Measurements from ENCODE around the gene SIRT2. TPM values are rescaled to one million over a fixed set of nuclear protein-coding genes. Genes with fewer than 3 reads are reported as not detected.
"Not testable (repeated sequence)": the region's sequence is repeated elsewhere in the genome, so short reads cannot be mapped to it uniquely, and the experiment has no call there.

The SIRT2 gene
- total RNA-seq, 2 donors from 2014 or later: 41.7 to 48.1 TPM

DNA sequence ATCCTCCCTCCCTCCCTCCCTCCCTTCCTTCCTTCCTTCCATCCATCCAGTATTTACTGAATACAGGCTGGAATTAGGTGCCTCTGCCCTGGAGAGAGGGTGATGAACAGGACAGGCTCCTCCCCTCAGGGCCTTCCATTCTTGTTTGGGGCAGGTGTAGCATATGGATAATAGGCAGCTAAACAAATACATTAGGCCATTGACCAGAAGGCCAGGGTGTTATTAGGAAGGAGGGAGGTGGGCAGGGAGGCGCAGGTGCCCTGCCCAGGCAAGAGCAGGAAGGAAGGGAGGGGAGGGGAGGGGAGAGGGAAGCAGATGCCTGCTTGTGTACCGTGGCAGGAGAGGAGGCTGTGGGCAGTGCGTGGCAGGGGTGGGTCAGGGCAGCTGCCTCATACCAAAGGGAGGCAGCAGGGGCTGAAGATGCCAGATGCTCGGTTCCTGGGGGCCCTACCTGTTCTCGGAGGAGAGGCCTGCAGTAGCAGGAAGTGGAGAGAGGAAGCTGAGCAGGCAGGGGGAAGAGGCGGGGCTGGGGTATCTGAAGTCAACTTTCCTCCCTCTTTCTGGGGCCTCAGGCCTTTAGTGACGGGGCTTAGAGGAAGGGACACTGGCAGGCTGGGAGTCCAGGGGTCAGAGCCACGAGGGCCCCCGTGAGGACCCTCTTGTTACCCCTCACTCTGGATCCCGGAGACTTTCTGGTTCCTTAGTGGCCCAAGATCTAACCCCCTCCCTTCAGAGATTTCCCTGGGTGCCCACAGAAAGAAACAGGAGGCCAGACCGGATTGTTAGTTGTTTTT lies 21.4 kb downstream of the SIRT2 start, which contains the start of gene RINL:
Gene RINL, minus strand, starts transcription at position 495 of the 794 bp plus-strand sequence. CDS start 1,533 bp downstream, outside the sequence.
- intact Hi-C loops (cut with DNase I): loop anchor here in 1 of 2 donors (2.0 kb wide), 1 partner anchor 25 kb away; no protein-coding TSS in a partner anchor
- no peak for DNase-seq (ENCODE audit: low spot score)

GRCh38 chr19:38875656-38876395 lies 23.6 kb downstream of the SIRT2 start:
- intact Hi-C loops (cut with DNase I): no loop called here
- DNase-seq (ENCODE audit: low spot score): no peak

- intact Hi-C loops (cut with DNase I); DNase-seq (ENCODE audit: low spot score): not testable (repeated sequence)
Observed at GRCh38 chr19:38873400-38873799, 26.0 kb downstream of the SIRT2 start.

GRCh38 chr19:38870612-38871011 lies 28.8 kb downstream of the SIRT2 start:
- intact Hi-C loops (cut with DNase I): no loop called here
- no peak for DNase-seq (ENCODE audit: low spot score)

DNA sequence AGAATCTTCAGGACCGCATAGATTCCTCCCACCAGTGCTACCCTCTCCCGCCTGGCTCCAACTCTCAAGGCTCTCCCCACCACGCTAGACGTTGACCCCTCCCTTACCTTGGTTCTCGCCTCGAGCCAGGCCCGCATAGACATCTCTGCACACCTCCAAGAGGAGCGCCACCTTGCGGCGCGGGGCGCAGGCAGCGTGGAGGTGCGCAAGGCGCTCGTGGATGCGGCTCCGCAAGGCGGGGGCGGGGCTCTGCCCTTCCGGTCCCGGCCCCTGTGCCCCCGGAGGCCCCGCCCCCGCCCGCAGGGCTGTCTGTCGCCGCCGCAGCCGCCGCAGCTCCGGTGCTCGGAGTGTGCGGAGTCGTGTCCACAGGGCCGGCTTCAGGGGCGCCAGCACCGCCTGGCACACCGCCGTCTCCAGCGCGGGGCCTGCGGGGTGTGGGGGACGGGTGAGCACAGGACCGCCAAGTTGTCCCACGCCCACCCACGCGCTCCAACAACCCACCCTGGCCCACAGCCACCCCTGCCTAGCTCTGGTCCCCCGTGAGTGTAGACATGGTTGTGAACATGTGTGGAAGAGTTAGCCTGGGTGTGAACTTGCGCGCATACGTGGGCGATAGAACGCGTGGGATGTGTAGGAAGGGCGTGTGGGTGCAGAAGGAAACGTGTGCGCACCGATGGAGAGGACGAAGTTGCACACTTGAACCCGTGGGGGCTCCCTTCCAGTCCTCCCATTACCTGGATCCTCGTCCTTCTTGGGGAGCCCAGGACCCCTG lies 29.4 kb downstream of the SIRT2 start:
- peak; percentile 91 for DNase-seq (ENCODE audit: low spot score)
- intact Hi-C loops (cut with DNase I): no loop called here

DNA sequence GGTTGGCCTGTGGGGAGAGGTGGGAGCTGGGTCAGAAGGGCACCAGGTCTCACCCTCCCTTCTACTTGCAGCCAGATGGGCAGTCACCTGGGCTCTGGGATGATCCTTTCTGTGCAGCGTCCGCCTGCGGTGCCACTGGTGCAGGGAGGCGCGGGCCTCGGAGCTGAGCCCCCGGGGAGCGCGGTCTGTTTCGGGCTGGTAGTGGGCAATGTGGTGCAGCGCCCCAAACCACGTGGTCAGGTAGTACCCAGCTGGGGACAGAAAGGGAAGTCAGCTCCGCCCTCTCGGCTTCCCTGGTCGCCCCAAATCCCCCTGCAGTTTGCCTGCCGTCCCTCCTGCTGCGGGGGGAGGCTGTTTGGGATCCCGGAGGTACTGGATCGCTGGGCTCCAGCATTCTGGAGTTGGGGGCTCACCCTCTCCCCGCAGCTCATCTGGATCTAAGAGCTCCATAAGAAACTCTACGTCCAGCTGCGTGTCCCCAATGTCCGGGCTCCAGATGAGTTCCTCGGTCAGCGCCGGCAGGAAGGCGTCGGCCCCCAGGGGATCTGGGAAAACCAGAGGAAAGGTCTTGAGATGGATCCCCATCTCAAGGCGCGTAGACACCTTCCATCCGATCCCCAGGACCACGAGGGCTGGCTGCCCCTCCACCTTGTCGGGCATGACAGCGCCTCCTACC lies 30.1 kb downstream of the SIRT2 start:
- intact Hi-C loops (cut with DNase I): no loop called here
- DNase-seq (ENCODE audit: low spot score): no peak

GRCh38 chr19:38868551-38868950 lies 30.9 kb downstream of the SIRT2 start:
- intact Hi-C loops (cut with DNase I): no loop called here
- no peak for DNase-seq (ENCODE audit: low spot score)

- intact Hi-C loops (cut with DNase I): no loop called here
- no peak for DNase-seq (ENCODE audit: low spot score)
Observed at GRCh38 chr19:38867171-38867780, 32.1 kb downstream of the SIRT2 start.

- intact Hi-C loops (cut with DNase I): no loop called here
- no peak for DNase-seq (ENCODE audit: low spot score)
Observed at GRCh38 chr19:38862321-38863059, 36.9 kb downstream of the SIRT2 start.

- intact Hi-C loops (cut with DNase I): no loop called here
Observed at GRCh38 chr19:38861368-38861767, 38.0 kb downstream of the SIRT2 start.

GRCh38 chr19:38859631-38860204 lies 39.7 kb downstream of the SIRT2 start:
- DNase-seq (ENCODE audit: low spot score); intact Hi-C loops (cut with DNase I): not testable (repeated sequence)

More at GRCh38 chr19:38861368-38861767, 38.0 kb downstream of the SIRT2 start:
- no peak for DNase-seq (ENCODE audit: low spot score)

DNA sequence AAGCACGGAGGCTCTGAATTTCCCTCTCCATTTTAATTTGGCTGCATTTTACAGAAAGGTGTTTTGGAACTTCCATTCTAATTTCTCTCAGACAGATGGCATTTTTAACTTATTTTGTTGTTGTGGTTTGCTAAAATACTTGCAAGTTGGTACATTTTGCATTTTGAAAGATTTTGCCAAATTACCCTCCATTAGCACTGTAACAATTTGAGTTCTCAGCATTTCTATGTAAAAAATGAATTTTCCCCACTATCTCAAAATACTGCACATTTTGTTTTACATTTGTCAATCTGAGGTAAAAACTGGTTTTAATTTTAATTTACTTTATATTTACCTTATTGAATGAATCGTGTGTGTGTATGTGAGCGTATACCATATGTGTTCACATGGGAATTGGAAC lies 42.6 kb downstream of the SIRT2 start:
- intact Hi-C loops (cut with DNase I): no loop called here

GRCh38 chr19:38855751-38856150 lies 43.7 kb downstream of the SIRT2 start:
- DNase-seq (ENCODE audit: low spot score); intact Hi-C loops (cut with DNase I): not testable (repeated sequence)

More for the DNA sequence above, 42.6 kb downstream of the SIRT2 start:
- DNase-seq (ENCODE audit: low spot score): no peak

DNA sequence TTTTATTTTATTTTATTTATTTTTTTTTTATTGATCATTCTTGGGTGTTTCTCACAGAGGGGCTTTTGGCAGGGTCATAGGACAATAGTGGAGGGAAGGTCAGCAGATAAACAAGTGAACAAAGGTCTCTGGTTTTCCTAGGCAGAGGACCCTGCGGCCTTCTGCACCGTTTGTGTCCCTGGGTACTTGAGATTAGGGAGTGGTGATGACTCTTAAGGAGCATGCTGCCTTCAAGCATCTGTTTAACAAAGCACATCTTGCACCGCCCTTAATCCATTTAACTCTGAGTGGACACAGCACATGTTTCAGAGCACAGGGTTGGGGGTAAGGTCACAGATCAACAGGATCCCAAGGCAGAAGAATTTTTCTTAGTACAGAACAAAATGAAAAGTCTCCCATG lies 44.5 kb downstream of the SIRT2 start:
- not testable (repeated sequence) for DNase-seq (ENCODE audit: low spot score)
- intact Hi-C loops (cut with DNase I): loop anchor here in 1 of 2 donors (5.0 kb wide), 1 partner anchor 208 kb away; the partner anchor contains the start of gene ACTN4

DNA sequence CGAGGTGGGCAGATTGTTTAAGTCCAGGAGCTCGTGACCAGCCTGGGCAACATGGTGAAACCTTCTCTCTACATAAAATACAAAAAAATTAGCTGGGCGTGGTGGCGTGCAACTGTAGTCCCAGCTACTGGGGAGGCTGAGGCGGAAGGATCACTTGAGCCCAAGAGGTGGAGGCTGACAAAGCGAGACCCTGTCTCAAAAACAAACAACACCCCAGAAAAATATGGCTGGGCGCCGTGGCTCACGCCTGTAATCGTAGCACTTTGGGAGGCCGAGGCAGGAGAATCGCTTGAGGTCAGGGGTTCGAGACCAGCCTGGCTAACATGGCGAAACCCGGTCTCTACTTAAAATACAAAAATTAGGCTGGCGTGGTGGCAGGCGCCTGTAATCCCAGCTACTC lies 46.2 kb downstream of the SIRT2 start:
- no peak for DNase-seq (ENCODE audit: low spot score)
- intact Hi-C loops (cut with DNase I): loop anchor here (2.0 to 5.0 kb wide), 2 partner anchors 26 to 206 kb away; partner anchors contain the start of genes ACTN4 (in 1 of the 2) and RINL (in 1 of the 2)

GRCh38 chr19:38852231-38853044 lies 47.0 kb downstream of the SIRT2 start:
- peak; percentile 88 for DNase-seq (ENCODE audit: low spot score)
- intact Hi-C loops (cut with DNase I): loop anchor here (2.0 to 5.0 kb wide), 2 partner anchors 26 to 205 kb away; partner anchors contain the start of genes ACTN4 (in 1 of the 2) and RINL (in 1 of the 2)
